Fibroblast of upper back skin (primary cell): ENCODE measurements around the gene HOXD10.
A peak's percentile ranks its signal among the peaks of the same experiment; 100 is the strongest.

Experiments
- DNase-seq: peaks from one replicate; pipeline ENCODE4 v3.0.0-alpha.2; 2013

The HOXD10 gene

GRCh38 chr2:176115883-176116813, at the start of gene HOXD10:
TSS of gene HOXD10 (plus strand) at chr2:176116778. CDS start at chr2:176116834, 56 bp downstream.
- DNase-seq, result peak; percentile 80

- no peak for DNase-seq
These were observed 48.8 kb upstream of the HOXD10 start for GRCh38 chr2:176067589-176068418.

- no peak for DNase-seq
These were observed 48.2 kb upstream of the HOXD10 start for GRCh38 chr2:176068419-176068832.

GRCh38 chr2:176071330-176072291, 45.0 kb upstream of the HOXD10 start:
- DNase-seq, result no peak

GRCh38 chr2:176072292-176072669, 44.3 kb upstream of the HOXD10 start:
- DNase-seq, result no peak

GRCh38 chr2:176072951-176073904, 43.4 kb upstream of the HOXD10 start:
- DNase-seq, result no peak

- DNase-seq, result no peak
These were observed 41.6 kb upstream of the HOXD10 start for GRCh38 chr2:176074919-176075425.

- DNase-seq, result no peak
These were observed 41.1 kb upstream of the HOXD10 start for GRCh38 chr2:176075481-176075880.

GRCh38 chr2:176076063-176076462, 40.5 kb upstream of the HOXD10 start:
- no peak for DNase-seq

- DNase-seq, result no peak
These were observed 39.8 kb upstream of the HOXD10 start for GRCh38 chr2:176076796-176077195.

- DNase-seq, result no peak
These were observed 37.9 kb upstream of the HOXD10 start for GRCh38 chr2:176078541-176079284.

- DNase-seq, result no peak
These were observed 37.2 kb upstream of the HOXD10 start for GRCh38 chr2:176079285-176079830.

GRCh38 chr2:176079831-176080539, 36.6 kb upstream of the HOXD10 start:
- peak; percentile 37 for DNase-seq

- DNase-seq, result no peak
These were observed 35.8 kb upstream of the HOXD10 start for GRCh38 chr2:176080540-176081375.

- no peak for DNase-seq
These were observed 35.2 kb upstream of the HOXD10 start for GRCh38 chr2:176081376-176081836.

GRCh38 chr2:176081837-176082524, 34.6 kb upstream of the HOXD10 start:
- DNase-seq, result no peak

GRCh38 chr2:176082525-176082823, 34.1 kb upstream of the HOXD10 start:
- no peak for DNase-seq
